ENCODE measurements around the gene CADPS2.

CADPS2 gene

GRCh38 chr7:122902751-122903495, 16.7 kb upstream of the CADPS2 start:
- no peaks in the 10 kb centered on the region for H3K36me3 ChIP-seq
- no peak for TF ChIP-seq CTCF (IDR thresholded peaks at IDR 0.05)
- H3K4me1 ChIP-seq (ENCODE audit: control insufficient read depth in 1 of 2, insufficient read depth in 1 of 2, low read depth in 1 of 2, low read length in 1 of 2): no peaks in the 10 kb centered on the region
- no peaks in the 10 kb centered on the region for H3K9me3 ChIP-seq
- H3K27ac ChIP-seq: no peak overlapping the region
- no peak overlapping the region for H3K4me3 ChIP-seq (ENCODE audit: low read depth in 1 of 2, low read length in 1 of 2)
- no peaks in the 10 kb centered on the region for H3K27me3 ChIP-seq

DNA sequence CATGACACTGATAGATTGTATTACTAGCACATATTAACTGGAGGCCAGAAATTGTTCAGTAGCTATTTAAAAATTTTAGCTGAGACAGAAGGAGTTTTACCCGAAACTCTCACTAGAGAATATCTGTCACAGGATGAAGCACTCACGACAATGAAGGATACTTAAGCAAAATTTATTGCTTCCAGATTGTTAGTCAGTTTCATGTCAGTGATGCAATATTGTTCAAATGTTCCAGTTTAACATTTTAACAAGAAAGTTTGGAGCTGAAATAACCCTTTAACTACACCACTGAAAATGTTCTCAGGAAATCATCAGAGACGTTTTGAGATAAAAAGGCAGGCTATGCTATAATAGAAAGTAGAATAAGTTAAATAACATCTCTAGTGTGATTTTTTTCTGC, 15.0 kb upstream of the CADPS2 start:
- Histone ChIP-seq H3K9me3 (no peaks in the 10 kb centered on the region), H3K36me3 (no peaks in the 10 kb centered on the region), H3K27me3 (no peaks in the 10 kb centered on the region), H3K27ac (no peak overlapping the region), H3K4me3 (ENCODE audit: low read depth in 1 of 2, low read length in 1 of 2) (no peak overlapping the region), H3K4me1 (ENCODE audit: control insufficient read depth in 1 of 2, insufficient read depth in 1 of 2, low read depth in 1 of 2, low read length in 1 of 2) (no peaks in the 10 kb centered on the region)
- no peak for TF ChIP-seq CTCF (IDR thresholded peaks at IDR 0.05)

- Histone ChIP-seq H3K4me3 (ENCODE audit: low read depth in 1 of 2, low read length in 1 of 2) (no peak overlapping the region), H3K9me3 (no peaks in the 10 kb centered on the region), H3K27me3 (no peaks in the 10 kb centered on the region), H3K27ac (no peak overlapping the region), H3K36me3 (no peaks in the 10 kb centered on the region), H3K4me1 (ENCODE audit: control insufficient read depth in 1 of 2, insufficient read depth in 1 of 2, low read depth in 1 of 2, low read length in 1 of 2) (no peaks in the 10 kb centered on the region)
- TF ChIP-seq CTCF (IDR thresholded peaks at IDR 0.05): no peak
Measured at GRCh38 chr7:122896509-122896908, 10.2 kb upstream of the CADPS2 start.

GRCh38 chr7:122893486-122893885, 7.2 kb upstream of the CADPS2 start:
- Histone ChIP-seq H3K27me3 (peaks cover 17% of the 10 kb centered on the region), H3K9me3 (no peaks in the 10 kb centered on the region), H3K27ac (no peak overlapping the region), H3K4me3 (ENCODE audit: low read depth in 1 of 2, low read length in 1 of 2) (no peak overlapping the region), H3K36me3 (no peaks in the 10 kb centered on the region), H3K4me1 (ENCODE audit: control insufficient read depth in 1 of 2, insufficient read depth in 1 of 2, low read depth in 1 of 2, low read length in 1 of 2) (no peaks in the 10 kb centered on the region)
- no peak for TF ChIP-seq CTCF (IDR thresholded peaks at IDR 0.05)

DNA sequence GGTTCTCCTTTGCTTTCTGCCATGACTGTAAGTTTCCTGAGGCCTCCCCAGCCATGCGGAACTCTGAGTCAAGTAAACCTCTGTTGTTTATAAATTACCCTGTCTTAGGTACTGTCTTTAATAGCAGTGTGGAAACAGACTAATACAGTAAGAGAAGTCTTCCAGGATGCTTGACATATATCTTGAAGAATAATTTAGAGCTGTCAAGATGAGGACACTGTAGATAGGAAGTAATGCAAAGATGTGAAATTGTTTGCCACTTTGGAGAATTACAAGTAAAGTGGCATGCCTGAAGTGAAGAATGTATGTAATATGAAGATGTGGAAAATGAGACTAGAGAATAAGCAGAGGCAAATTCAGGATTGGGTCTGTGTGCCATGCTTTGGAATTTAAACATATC, 2.9 kb upstream of the CADPS2 start:
- TF ChIP-seq CTCF (IDR thresholded peaks at IDR 0.05): no peak
- Histone ChIP-seq H3K27me3 (peaks cover 61% of the 10 kb centered on the region), H3K36me3 (no peaks in the 10 kb centered on the region), H3K27ac (no peak overlapping the region), H3K4me3 (ENCODE audit: low read depth in 1 of 2, low read length in 1 of 2) (no peak overlapping the region), H3K4me1 (ENCODE audit: control insufficient read depth in 1 of 2, insufficient read depth in 1 of 2, low read depth in 1 of 2, low read length in 1 of 2) (no peaks in the 10 kb centered on the region), H3K9me3 (no peaks in the 10 kb centered on the region)
